Measurements from ENCODE around the gene MYBBP1A. TPM values are rescaled to one million over a fixed set of nuclear protein-coding genes. Genes with fewer than 3 reads are reported as not detected.
"Not testable (repeated sequence)": the region's sequence is repeated elsewhere in the genome, so short reads cannot be mapped to it uniquely, and the experiment has no call there.

Gene MYBBP1A
- total and polyA plus RNA-seq, 9 of the 15 experiments (the other 6 are each of a cell fraction or from before 2014, with no cell fraction given): 2.0 to 114 (median 47.2) TPM

DNA sequence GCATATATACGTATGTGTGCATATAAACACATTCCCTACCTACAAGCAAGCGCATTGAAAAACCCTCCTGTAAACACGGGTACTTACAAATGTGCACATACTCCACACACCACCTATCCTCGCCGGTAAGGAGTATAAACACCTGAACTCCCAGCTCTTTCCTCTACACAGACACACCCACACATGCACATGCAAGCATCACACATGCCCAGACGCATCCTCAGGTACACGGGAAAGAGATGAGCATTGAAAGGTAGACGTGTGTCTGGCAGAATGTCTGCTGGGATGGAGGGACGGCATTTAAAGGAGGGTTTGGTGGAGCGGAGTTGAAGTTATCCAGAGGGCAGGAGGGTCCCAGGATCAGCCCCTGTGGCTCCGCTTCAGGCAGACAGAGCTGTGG lies 24.5 kb upstream of the MYBBP1A start:
- peaks cover 0 to 18% of the 10 kb centered on the region in 2 experiments; a peak in 2 of 5 replicates for H3K4me1 ChIP-seq (replicated peaks in 1 of 2; ENCODE audit: control insufficient read depth in 2 of 2, insufficient read depth in 2 of 2, low read length in 2 of 2)
- WGBS (ENCODE audit: insufficient coverage, low coverage, missing lambda C conversion rate): 3% methylated on average over 9 of the region's 11 CpGs
- BruUV-seq (replicated peaks): no TSS peak
- intact Hi-C loops (cut with micrococcal nuclease) (no loop called here), in situ Hi-C loops (cut with MboI) (no loop called here)
- H3K9me3 ChIP-seq (replicated peaks; ENCODE audit: control insufficient read depth, insufficient read depth, low read depth, low read length): no peaks in the 10 kb centered on the region
- DNase-seq (ENCODE audit: extremely low read depth in 1 of 4, low spot score in 3 of 4) (no peak), ATAC-seq (no peak), FAIRE-seq (no peak)
- no peaks in the 10 kb centered on the region for H3K79me2 ChIP-seq (ENCODE audit: control insufficient read depth, insufficient read depth, low read length)
- TF ChIP-seq BRCA1 (IDR thresholded peaks at IDR 0.05) (no peak), BRCA1 (CRISPR knock-in tag; IDR thresholded peaks at IDR 0.05) (no peak)
- peaks cover 6 to 67% of the 10 kb centered on the region in 2 experiments for H3K27me3 ChIP-seq (ENCODE audit: control insufficient read depth in 2 of 2, insufficient read depth in 2 of 2, low read length in 2 of 2)
- no peaks in the 10 kb centered on the region for H3K36me3 ChIP-seq (ENCODE audit: control insufficient read depth, insufficient read depth, low read length)
- H3K27ac ChIP-seq (ENCODE audit: extremely low read depth, low read depth, low read length): no peak overlapping the region
- no peak overlapping the region for H3K4me3 ChIP-seq
- H3K9ac ChIP-seq (ENCODE audit: insufficient read depth in 1 of 2, low read depth in 2 of 2, low read length in 2 of 2): no peak overlapping the region
- ChIA-PET CTCF (ENCODE audit: low intra/inter-chr PET ratio) (no interaction called here), POLR2A (interaction anchor here (0.6 to 1.2 kb wide), 2 partner anchors 11 to 110 kb away, joined by 3 to 4 read pairs; no protein-coding TSS in a partner anchor)
- H2AFZ ChIP-seq (ENCODE audit: low read depth, low read length): no peak overlapping the region
- no peak overlapping the region for H3K4me2 ChIP-seq (ENCODE audit: insufficient read depth, low read length)
- no peaks in the 10 kb centered on the region for H4K20me1 ChIP-seq (replicated peaks; ENCODE audit: control insufficient read depth, insufficient read depth, low read length)
- H3K9me1 ChIP-seq (ENCODE audit: control insufficient read depth, insufficient read depth, low read length): no peaks in the 10 kb centered on the region

DNA sequence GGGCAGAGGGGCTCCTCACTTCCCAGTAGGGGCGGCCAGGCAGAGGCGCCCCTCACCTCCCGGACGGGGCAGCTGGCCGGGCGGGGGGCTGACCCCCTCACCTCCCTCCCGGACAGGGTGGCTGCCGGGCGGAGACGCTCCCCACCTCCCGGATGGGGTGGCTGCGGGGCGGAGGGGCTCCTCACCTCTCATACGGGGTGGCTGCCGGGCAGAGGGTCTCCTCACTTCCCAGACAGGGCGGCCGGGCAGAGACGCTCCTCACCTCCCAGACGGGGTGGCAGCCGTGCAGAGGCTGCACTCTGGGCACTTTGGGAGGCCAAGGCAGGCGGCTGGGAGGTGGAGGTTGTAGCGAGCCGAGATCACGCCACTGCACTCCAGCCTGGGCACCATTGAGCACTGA lies 23.2 kb upstream of the MYBBP1A start:
- H3K36me3 ChIP-seq (ENCODE audit: control insufficient read depth, insufficient read depth, low read length); H3K4me3 ChIP-seq; ATAC-seq; intact Hi-C loops (cut with micrococcal nuclease); FAIRE-seq; H3K9ac ChIP-seq (ENCODE audit: insufficient read depth in 1 of 2, low read depth in 2 of 2, low read length in 2 of 2); H3K9me3 ChIP-seq (replicated peaks; ENCODE audit: control insufficient read depth, insufficient read depth, low read depth, low read length); H4K20me1 ChIP-seq (replicated peaks; ENCODE audit: control insufficient read depth, insufficient read depth, low read length); BruUV-seq (replicated peaks); H3K79me2 ChIP-seq (ENCODE audit: control insufficient read depth, insufficient read depth, low read length); DNase-seq (ENCODE audit: extremely low read depth in 1 of 4, low spot score in 3 of 4); POLR2A ChIA-PET; CTCF ChIA-PET (ENCODE audit: low intra/inter-chr PET ratio); in situ Hi-C loops (cut with MboI); H2AFZ ChIP-seq (ENCODE audit: low read depth, low read length); H3K4me2 ChIP-seq (ENCODE audit: insufficient read depth, low read length); H3K9me1 ChIP-seq (ENCODE audit: control insufficient read depth, insufficient read depth, low read length); H3K27ac ChIP-seq (ENCODE audit: extremely low read depth, low read depth, low read length): not testable (repeated sequence)
- H3K4me1 ChIP-seq (replicated peaks in 1 of 2; ENCODE audit: control insufficient read depth in 2 of 2, insufficient read depth in 2 of 2, low read length in 2 of 2): peaks cover 0 to 12% of the 10 kb centered on the region in 2 experiments; a peak in 2 of 5 replicates
- peaks cover 7 to 66% of the 10 kb centered on the region in 2 experiments for H3K27me3 ChIP-seq (ENCODE audit: control insufficient read depth in 2 of 2, insufficient read depth in 2 of 2, low read length in 2 of 2)
- no CpG with 5 or more reads among the region's 24 CpGs for WGBS (ENCODE audit: insufficient coverage, low coverage, missing lambda C conversion rate)

Data from K562 (cell line).